Measurements from ENCODE around the gene AR.
"Not testable (repeated sequence)": the region's sequence is repeated elsewhere in the genome, so short reads cannot be mapped to it uniquely, and the experiment has no call there.

The AR gene

GRCh38 chrX:67568769-67569168, 24.9 kb downstream of the AR start:
- no peak for DNase-seq (ENCODE audit: low read depth)

GRCh38 chrX:67570839-67571238, 27.0 kb downstream of the AR start:
- no peak for DNase-seq (ENCODE audit: low read depth)

GRCh38 chrX:67574696-67575095, 30.9 kb downstream of the AR start:
- no peak for DNase-seq (ENCODE audit: low read depth)

GRCh38 chrX:67582436-67582835, 38.6 kb downstream of the AR start:
- no peak for DNase-seq (ENCODE audit: low read depth)

- DNase-seq (ENCODE audit: low read depth): no peak
These were observed 39.4 kb downstream of the AR start for GRCh38 chrX:67583171-67583570.

DNA sequence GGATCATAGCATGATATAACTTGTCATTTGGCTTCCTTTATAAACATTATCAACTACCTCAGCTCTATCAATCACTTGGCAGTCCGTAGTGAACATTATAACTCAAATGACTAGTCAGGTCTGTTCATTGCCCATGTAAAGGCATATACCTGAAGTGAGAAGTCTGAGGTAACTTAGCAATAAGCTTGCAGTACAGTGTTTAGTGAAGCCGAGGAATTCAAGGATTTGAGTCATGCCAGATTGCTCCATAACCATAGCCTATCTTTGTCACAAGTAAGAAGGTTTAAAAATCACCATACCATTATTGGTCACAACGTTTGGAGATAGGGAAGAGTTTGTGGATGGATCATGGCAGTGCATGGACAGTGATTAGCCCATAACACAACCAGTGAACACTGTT, 41.6 kb downstream of the AR start:
- peak; percentile 7 for DNase-seq (ENCODE audit: low read depth)

GRCh38 chrX:67587946-67588624, 44.3 kb downstream of the AR start:
- DNase-seq (ENCODE audit: low read depth): no peak

GRCh38 chrX:67596839-67597790, 53.3 kb downstream of the AR start:
- DNase-seq (ENCODE audit: low read depth): no peak

- DNase-seq (ENCODE audit: low read depth): no peak
These were observed 55.7 kb downstream of the AR start for GRCh38 chrX:67599532-67599931.

GRCh38 chrX:67601771-67602170, 58.0 kb downstream of the AR start:
- DNase-seq (ENCODE audit: low read depth): no peak

DNA sequence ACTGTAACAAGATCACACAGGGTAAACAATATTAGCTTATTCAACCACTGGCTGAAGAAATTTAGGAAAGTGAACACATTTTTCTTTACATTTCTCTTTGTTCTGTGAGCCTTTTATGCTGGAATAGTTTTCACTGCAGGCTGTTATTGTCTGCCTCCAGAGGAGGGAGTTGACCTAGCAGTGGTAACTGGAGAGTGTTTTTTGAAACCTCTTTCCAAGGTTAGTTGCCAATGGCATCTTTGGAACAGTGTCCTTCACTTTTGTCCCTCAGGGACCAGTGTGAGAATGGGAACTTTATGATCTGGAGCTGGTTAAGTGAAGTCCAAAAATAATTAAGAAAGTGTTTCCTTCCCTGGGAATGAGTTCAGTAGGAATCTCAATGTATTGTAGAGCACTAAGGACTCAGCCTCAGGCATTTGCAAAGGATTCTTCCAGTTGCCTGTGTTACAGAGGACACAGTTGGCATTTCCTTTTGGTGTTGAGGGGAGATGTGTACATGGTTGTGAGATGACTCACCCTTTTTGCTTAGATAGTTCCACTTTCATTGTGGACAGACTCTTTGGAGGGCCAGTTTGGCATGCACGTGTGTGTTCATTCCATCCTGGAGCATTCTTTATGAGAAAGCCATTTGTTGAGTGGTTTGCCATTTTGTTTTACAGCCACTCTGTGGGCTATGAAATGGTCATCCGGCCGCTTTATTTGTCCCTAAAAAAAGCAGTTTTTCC, 61.3 kb downstream of the AR start:
- peak; percentile 17 for DNase-seq (ENCODE audit: low read depth)

DNA sequence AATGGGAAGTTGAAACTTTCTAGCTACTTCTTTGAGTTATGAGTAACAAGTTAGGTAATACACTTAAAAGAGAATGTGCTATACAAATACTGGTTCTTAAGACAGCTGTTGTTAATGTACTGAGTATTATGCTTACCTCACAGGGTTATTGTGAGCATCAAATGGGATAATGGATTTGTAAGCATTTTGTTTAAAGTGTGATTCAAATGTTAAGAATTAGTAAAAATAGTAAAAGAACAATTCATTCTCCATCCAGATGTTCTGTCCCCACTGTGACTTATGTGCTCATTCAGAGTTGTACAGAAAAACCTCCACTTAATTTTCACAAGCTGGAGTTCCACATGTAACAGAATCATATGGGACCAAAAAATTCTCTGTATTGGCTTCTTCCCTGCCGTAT, 63.6 kb downstream of the AR start:
- no peak for DNase-seq (ENCODE audit: low read depth)

DNA sequence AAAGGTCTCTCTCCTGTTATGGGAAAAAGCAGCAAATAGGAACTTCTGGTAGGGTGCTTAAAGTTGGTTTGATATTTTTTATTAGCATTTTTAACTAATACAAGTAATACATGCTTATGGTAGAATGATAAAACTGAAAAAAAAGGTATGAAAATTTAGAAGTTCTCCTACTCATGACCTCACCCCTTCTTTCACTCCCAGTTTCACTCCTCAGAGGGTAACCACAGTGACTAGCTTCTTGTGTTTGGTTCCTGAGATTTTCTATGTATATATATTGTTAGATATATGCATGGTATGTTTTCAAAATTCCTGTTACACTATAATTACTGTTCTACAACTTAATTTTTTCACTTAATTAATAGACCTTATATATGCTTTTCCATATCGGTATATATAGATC, 66.5 kb downstream of the AR start:
- no peak for DNase-seq (ENCODE audit: low read depth)

DNA sequence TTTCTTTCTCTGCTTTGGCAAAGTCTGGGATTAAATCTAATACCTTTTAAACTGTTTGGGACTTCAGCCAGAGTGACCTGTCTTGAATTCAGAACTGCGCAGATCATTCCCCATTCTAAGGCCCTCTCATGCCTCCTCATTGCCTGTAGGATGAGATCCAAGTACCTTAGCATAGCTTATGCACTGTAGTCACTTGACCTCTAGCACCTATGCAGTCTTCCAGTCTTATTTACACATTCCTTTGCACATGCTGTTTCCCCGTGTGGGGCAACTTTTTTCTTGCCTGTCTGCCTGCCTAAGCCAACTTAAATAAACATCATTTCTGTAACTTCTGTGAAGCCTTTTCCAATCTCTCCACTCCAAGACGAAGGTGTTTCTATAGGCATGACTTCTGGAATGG, 68.4 kb downstream of the AR start:
- DNase-seq (ENCODE audit: low read depth): no peak

DNA sequence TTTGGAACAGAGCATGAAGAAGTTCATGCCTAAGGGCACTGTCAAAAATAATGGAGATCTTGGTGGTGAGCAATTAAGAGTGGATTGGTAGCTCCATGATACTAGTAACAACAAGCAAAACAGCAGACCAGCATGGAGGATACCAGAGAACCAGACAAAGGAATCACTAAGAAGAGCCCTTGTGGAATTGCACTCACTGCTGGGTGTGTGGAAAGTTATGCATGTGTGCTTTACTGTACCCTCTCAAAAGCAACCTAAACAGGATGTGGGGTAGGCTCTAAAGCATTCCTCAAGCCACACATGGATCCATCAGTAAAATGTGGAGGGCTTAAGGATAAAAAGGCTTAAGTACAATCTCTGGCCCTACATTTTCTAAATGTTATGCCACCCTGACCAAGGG, 69.5 kb downstream of the AR start:
- peak; percentile 14 for DNase-seq (ENCODE audit: low read depth)

DNA sequence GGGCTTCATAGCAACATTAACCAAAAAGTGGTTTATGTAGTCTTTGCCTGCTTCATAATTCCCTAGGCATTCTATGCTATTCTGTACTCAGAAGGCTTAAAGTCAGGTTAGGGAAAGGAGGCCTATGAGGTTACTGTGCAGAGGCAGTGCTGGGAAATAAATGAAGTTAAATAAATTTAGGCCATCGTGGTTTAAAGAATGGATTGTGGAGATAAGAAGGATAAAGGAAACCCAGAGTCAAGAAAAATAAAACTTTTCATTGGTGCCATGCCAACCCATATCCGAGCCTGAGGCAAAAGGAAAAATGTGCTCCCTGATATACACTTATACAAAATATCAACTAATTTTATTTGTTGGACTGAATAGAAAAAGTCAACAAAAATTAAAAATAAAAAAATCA, 70.2 kb downstream of the AR start:
- DNase-seq (ENCODE audit: low read depth): no peak

DNA sequence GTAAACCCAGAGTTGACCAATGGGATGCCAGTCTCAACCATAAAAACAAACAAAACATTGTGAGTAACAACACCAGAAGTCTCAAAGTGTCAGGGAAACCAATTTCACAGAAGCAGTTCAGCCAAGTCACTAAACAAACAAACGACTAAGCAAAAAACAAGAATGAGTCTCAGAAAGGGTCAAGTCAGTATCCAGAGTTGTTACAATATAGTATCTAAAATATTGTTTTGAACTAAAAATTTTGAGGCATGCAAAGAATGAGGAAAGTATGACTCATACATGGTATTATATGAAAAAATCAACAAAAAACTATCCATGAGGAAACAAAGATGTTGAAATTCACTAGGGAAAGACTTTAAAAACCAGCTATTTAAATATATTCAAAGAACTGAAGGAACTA, 70.6 kb downstream of the AR start:
- DNase-seq (ENCODE audit: low read depth): no peak

DNA sequence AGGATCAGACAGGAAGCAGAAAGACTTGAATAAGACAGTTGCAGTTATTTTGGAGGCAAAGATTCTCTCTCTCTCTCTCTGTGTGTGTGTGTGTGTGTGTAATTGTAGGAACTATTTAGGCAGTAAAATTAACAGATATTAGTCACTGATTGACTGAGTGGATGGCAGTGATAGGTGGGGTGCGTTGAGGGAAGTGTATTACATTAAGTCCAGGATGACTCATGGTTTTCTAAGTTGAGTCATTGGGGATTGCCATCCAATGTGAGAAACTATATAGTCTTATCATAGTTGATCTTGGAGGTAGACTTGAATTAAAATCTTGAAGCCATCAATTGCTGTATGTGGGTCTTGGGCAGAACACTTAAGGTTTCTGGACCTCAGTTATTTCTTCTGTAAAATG, 75.4 kb downstream of the AR start:
- DNase-seq (ENCODE audit: low read depth): no peak

- no peak for DNase-seq (ENCODE audit: low read depth)
These were observed 78.3 kb downstream of the AR start for GRCh38 chrX:67622053-67622585.

DNA sequence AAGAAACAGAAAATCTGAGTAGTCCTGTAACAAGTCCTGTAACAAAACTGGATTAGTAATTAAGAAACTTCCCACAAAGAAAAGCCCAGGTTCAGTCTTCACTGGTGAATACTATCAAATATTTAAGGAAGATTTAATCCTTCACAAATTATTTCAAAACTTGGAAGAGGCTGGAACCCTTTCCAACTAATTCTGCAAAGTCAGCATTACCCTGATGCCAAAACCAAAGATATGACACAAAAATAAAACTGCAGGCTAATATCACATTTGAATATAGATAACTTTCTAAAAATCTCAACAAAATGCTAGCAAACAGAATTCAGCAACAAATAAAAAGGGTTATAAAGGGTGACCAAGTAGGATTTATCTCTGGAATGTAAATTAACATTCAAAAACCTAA, 80.5 kb downstream of the AR start:
- no peak for DNase-seq (ENCODE audit: low read depth)

DNA sequence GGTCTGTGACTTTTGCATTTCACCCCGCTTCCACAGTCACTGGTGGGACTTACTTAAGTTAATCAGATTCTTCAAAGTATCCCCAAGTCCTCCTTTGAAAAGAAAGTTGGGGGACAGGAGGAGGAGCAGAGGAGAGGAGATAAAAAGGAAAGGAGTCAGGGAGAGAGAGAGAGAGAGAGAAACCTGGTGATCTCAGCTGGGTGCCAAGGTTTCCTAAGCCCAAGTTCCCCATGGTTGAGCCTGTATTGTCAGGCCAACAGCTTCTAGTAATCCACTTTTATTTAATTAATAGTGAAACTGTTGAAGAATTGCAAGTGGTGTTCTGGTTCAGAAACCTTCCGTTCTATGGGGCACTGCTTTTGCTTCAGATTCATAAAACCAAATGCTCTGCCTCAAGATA, 91.6 kb downstream of the AR start:
- no peak for DNase-seq (ENCODE audit: low read depth)

GRCh38 chrX:67636532-67636931, 92.7 kb downstream of the AR start:
- DNase-seq (ENCODE audit: low read depth): no peak

DNA sequence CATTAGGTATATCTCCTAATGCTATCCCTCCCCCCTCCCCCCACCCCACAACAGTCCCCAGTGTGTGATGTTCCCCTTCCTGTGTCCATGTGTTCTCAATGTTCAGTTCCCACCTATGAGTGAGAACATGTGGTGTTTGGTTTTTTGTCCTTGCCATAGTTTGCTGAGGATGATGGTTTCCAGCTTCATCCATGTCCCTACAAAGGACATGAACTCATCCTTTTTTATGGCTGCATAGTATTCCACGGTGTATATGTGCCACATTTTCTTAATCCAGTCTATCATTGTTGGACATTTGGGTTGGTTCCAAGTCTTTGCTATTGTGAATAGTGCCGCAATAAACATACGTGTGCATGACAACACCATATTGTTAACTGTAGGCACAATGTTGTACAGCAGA, 93.5 kb downstream of the AR start:
- not testable (repeated sequence) for DNase-seq (ENCODE audit: low read depth)
